Mammary epithelial cell (primary cell): Measurements from ENCODE around the gene GRID1.

Experiments
- EZH2 ChIP-seq: IDR thresholded peaks from 2 replicates; pipeline ENCODE4 v1.6.1; 2012; ENCODE audit warnings: low read length, inconsistent platforms, borderline replicate concordance
- TF ChIP-seq, protein P1 (sequence below), 2 donors: IDR thresholded peaks in 1 of 2; conservative IDR thresholded peaks in 1 of 2; 2 replicates each; pipeline ENCODE4 v1.5.1; 2011 to 2012; ENCODE audit warnings: inconsistent platforms in 2 of 2, low read length in 2 of 2, mild to moderate bottlenecking in 2 of 2, control low read depth in 1 of 2, low read depth in 1 of 2; ENCODE audit not compliant: insufficient read depth in 1 of 2; ENCODE audit errors: extremely low read depth in 1 of 2

DNA sequence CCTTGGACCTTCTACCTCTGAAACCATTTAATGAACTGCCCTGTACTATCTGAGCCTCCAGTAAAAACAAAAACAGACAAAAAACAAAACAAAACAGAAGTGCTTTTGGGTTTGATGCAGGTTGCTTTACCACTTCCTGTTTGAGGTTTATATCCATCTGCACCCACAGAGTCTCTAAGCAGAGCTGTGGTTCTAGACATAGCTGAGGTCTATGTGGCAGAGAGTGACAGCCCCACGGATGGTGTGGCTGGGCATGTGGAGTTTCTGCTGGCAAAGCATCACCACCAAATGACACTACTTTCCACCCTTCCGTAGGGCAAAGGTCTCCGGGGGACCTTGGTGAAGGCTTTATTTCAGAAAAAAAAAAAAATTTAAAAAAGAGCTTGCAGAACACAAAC lies 754.2 kb downstream of the GRID1 start:
- TF ChIP-seq, protein P1, sequence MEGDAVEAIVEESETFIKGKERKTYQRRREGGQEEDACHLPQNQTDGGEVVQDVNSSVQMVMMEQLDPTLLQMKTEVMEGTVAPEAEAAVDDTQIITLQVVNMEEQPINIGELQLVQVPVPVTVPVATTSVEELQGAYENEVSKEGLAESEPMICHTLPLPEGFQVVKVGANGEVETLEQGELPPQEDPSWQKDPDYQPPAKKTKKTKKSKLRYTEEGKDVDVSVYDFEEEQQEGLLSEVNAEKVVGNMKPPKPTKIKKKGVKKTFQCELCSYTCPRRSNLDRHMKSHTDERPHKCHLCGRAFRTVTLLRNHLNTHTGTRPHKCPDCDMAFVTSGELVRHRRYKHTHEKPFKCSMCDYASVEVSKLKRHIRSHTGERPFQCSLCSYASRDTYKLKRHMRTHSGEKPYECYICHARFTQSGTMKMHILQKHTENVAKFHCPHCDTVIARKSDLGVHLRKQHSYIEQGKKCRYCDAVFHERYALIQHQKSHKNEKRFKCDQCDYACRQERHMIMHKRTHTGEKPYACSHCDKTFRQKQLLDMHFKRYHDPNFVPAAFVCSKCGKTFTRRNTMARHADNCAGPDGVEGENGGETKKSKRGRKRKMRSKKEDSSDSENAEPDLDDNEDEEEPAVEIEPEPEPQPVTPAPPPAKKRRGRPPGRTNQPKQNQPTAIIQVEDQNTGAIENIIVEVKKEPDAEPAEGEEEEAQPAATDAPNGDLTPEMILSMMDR (conservative IDR thresholded peaks at IDR 0.05 in 1 of 2, IDR thresholded peaks at IDR 0.05 in 1 of 2; ENCODE audit: extremely low read depth in 1 of 2, insufficient read depth in 1 of 2, low read depth in 1 of 2, low read length in 2 of 2), result no peak
- no peak for TF ChIP-seq EZH2
